Right lobe of liver (tissue), 6 donors: ENCODE data around the gene PRPF38B. TPM values are rescaled to one million over a fixed set of nuclear protein-coding genes. Genes with fewer than 3 reads are reported as not detected.

Experiments used
- ATAC-seq, 4 donors: fragments of 200-7000 bp; cut with Tn5 transposase; one replicate each; pipeline ENCODE4 v1.9.1; 2020; ENCODE audit warnings: mild to moderate bottlenecking in 4 of 4, moderate library complexity in 4 of 4
- DNase-seq, 3 donors: peaks; one replicate each; pipeline ENCODE4 v3.0.0-alpha.2; 2020
- H3K27ac ChIP-seq, 3 donors: fragments of 200-600 bp; one replicate each; pipeline ENCODE4 v1.8.0; 2022
- H3K27me3 ChIP-seq, 2 donors: fragments of 200-600 bp; one replicate each; pipeline ENCODE4 v1.8.0; 2022
- H3K36me3 ChIP-seq, 4 donors: fragments of 200-600 bp; sonication (generic) in 1 of 4; one replicate each; pipeline versions ENCODE4 v1.5.1 to v1.8.0; 2017 to 2022; ENCODE audit warnings: control low read depth in 1 of 4
- H3K4me1 ChIP-seq, 4 donors: fragments of 200-600 bp; sonication (generic) in 1 of 4; one replicate each; pipeline versions ENCODE4 v1.5.1 to v1.8.0; 2017 to 2022; ENCODE audit warnings: control low read depth in 1 of 4
- H3K4me3 ChIP-seq, 3 donors: fragments of 200-600 bp; one replicate each; pipeline ENCODE4 v1.8.0; 2022
- H3K9me3 ChIP-seq, 4 donors: fragments of 200-600 bp; sonication (generic) in 1 of 4; one replicate each; pipeline versions ENCODE4 v1.5.1 to v1.8.0; 2017 to 2022; ENCODE audit warnings: control low read depth in 1 of 4
- POLR2A ChIP-seq: fragments of 450-650 bp; IDR thresholded peaks from one replicate; pipeline ENCODE4 v1.6.1; 2017; ENCODE audit warnings: antibody characterized with exemption, mild to moderate bottlenecking
- WGBS: methylation state at CpG from one replicate; pipeline ENCODE4 v1.1.6; 2018; ENCODE audit warnings: low coverage, low lambda C conversion rate; ENCODE audit not compliant: insufficient coverage; ENCODE audit errors: missing lambda C conversion rate; 5-methylcytosine and 5-hydroxymethylcytosine counted together
- intact Hi-C, 2 donors: fragments of 100-400 bp; cut with DNase I; formaldehyde crosslinking; loops; one replicate each; pipeline versions ENCODE4 v1.11.2 to v1.14.1; 2022
- total RNA-seq, 6 experiments: library from RNA; depleted of rRNA in 2 of 6; stranded (reverse); fragments of >200 nt in 2 of 6; fragmentation: NEBNext Ultra II Directional in 3 of 6; extraction: Animal tissue kit (Norgen Biotek cat#: 25700) in 3 of 6; gene quantifications; one replicate each; pipeline versions ENCODE4 v1.1.0 to v1.2.4, GENCODE V29; 2016 to 2023
- TF ChIP-seq, protein P1 (sequence below), 4 donors: fragments of 200-600 bp in 3 of 4; fragments of 450-650 bp in 1 of 4; IDR thresholded peaks; one replicate each; pipeline versions ENCODE4 v1.5.1 to v1.8.0; 2016 to 2022; ENCODE audit warnings: antibody characterized with exemption in 4 of 4, mild to moderate bottlenecking in 2 of 4
- donor health status: DM: no; HTN: yes; CAD: no.
- donor health status: DM: no; HTN: no; CAD: no.
- donor health status: DM: no; HTN: no; CAD: no.
- donor health status: DM: no; HTN: yes; CAD: no.
- donor health status: DM: no; HTN: yes; CAD: no.

PRPF38B gene
- total RNA-seq, 6 experiments from 2014 or later = 8.6 to 20.3 (median 12.6) TPM

- no peak for DNase-seq
- no peaks in the 10 kb centered on the region for H3K27me3 ChIP-seq
- intact Hi-C loops = no loop called here
- TF ChIP-seq, protein P1, sequence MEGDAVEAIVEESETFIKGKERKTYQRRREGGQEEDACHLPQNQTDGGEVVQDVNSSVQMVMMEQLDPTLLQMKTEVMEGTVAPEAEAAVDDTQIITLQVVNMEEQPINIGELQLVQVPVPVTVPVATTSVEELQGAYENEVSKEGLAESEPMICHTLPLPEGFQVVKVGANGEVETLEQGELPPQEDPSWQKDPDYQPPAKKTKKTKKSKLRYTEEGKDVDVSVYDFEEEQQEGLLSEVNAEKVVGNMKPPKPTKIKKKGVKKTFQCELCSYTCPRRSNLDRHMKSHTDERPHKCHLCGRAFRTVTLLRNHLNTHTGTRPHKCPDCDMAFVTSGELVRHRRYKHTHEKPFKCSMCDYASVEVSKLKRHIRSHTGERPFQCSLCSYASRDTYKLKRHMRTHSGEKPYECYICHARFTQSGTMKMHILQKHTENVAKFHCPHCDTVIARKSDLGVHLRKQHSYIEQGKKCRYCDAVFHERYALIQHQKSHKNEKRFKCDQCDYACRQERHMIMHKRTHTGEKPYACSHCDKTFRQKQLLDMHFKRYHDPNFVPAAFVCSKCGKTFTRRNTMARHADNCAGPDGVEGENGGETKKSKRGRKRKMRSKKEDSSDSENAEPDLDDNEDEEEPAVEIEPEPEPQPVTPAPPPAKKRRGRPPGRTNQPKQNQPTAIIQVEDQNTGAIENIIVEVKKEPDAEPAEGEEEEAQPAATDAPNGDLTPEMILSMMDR (IDR thresholded peaks at IDR 0.05) = no peak
- no peak for TF ChIP-seq POLR2A
- H3K4me3 ChIP-seq = peak overlapping the region in 1 of 3 donors; percentile 85
- peaks cover 0 to 5% (median 2%) of the 10 kb centered on the region in 4 donors for H3K4me1 ChIP-seq
- no peak for ATAC-seq
- no peaks in the 10 kb centered on the region for H3K9me3 ChIP-seq
- peak overlapping the region in 2 of 3 donors; percentile 94 to 98 for H3K27ac ChIP-seq
- 44% methylated on average over 3 of the region's 3 CpGs for WGBS
- H3K36me3 ChIP-seq = no peaks in the 10 kb centered on the region
These were observed 53.9 kb downstream of the PRPF38B start for GRCh38 chr1:108745980-108746381.

DNA sequence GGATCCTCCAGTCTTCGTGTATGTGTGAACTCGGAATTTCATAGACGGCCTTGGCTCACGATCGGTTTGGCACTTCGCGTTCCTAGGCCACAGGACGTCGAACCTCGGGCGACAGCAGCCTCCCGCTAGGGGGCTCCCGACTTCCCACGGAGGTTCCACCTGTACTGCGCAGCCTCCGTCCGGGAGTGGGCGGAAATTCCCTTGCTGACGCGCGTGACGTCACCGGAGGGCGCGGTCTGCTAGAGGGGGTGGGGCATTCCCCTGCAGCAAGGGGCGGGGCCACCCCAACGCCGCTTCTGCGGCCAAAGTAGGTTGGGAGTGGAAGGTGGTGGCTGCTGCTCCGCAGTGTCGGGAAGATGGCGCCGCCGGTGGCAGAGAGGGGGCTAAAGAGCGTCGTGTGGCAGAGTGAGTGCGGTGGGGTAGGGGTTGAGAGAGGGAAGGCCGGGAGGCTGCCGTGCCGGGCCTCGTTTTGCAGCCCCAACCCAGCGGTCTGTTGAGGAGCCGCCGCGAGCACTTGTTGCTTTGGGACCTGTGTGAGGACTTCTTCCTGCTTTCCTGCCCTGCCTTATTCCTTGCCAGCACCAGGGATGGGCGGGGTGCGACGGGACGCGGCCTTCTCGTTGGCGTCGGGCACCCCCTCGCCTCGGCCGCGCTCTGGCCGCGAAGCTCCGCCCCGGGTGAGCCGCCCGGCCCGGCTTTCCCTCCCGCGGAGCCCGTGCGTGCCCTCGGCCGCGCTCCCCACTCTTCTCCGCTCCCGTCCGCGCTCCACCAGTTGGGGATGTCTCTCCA, 54.5 kb downstream of the PRPF38B start, which contains the start of gene STXBP3:
TSS of gene STXBP3 (plus strand) at position 293 of the 789 bp plus-strand sequence. CDS start at position 357, 64 bp downstream.
- H3K27me3 ChIP-seq = no peaks in the 10 kb centered on the region
- no peaks in the 10 kb centered on the region for H3K36me3 ChIP-seq
- DNase-seq (peak; percentile 100), ATAC-seq (peak; percentile 96 to 98 (median 96))
- intact Hi-C loops = no loop called here
- H3K4me1 ChIP-seq = peaks cover 0 to 5% (median 2%) of the 10 kb centered on the region in 4 donors
- TF ChIP-seq POLR2A = peak; percentile 98
- TF ChIP-seq, protein P1 (IDR thresholded peaks at IDR 0.05) = peak; percentile 92 to 98 (median 94)
- H3K9me3 ChIP-seq = no peaks in the 10 kb centered on the region
- peak within 1 kb of the TSS; percentile 72 to 85 (median 84) for H3K4me3 ChIP-seq
- WGBS = 1% methylated on average over 22 of the region's 75 CpGs
- peak within 1 kb of the TSS; percentile 85 to 98 (median 94) for H3K27ac ChIP-seq

DNA sequence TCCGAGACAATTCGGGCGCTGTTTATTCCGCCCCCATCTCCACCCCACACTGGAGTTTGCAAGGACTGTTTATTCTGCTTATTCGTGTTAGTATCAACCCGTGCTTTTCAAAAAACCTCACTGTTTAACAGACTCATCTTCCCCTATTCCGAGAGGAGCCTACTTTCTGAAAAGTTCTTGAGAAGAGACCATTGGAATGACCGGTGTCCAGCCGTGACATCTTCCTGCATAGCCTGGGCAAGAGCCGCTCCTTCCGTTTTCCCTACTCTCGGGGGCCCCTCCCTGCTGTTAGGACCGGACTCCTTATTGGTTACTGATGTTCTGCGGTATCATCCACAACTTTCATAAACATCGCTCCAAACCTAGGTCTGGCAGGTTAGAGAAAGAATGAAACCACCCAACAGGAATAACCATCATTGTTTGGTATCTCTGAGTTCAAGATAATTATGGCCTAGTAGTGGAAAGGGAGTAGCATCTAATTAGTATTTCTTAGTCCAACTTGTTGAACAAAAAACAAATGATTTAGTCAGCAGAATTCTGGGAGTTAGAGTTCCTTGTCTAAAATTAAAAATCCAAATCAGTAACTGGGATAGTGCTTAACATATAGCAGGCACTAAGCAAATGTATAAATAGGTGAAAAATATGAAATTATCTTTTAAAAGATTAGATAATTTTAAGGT, 55.2 kb downstream of the PRPF38B start:
- intact Hi-C loops = no loop called here
- 0% methylated on average over 15 of the region's 15 CpGs for WGBS

GRCh38 chr1:108747898-108748297, 55.8 kb downstream of the PRPF38B start:
- H3K27ac ChIP-seq = no peak overlapping the region
- H3K9me3 ChIP-seq = no peaks in the 10 kb centered on the region
- H3K4me3 ChIP-seq = peak overlapping the region in 2 of 3 donors; percentile 72 to 85
- H3K27me3 ChIP-seq = no peaks in the 10 kb centered on the region
- intact Hi-C loops = no loop called here
- TF ChIP-seq, protein P1 (IDR thresholded peaks at IDR 0.05) = no peak
- TF ChIP-seq POLR2A = no peak
- WGBS = 68% methylated on average over 3 of the region's 3 CpGs
- no peak for DNase-seq
- H3K4me1 ChIP-seq = peaks cover 0 to 5% (median 2%) of the 10 kb centered on the region in 4 donors
- peaks cover 0 to 9% (median 0%) of the 10 kb centered on the region in 4 donors for H3K36me3 ChIP-seq
- ATAC-seq = no peak

More for the DNA sequence above, 55.2 kb downstream of the PRPF38B start:
- Histone ChIP-seq H3K4me1 (peaks cover 0 to 5% (median 2%) of the 10 kb centered on the region in 4 donors), H3K27ac (peak overlapping the region; percentile 85 to 98 (median 94)), H3K36me3 (peaks cover 0 to 4% (median 0%) of the 10 kb centered on the region in 4 donors), H3K9me3 (no peaks in the 10 kb centered on the region), H3K4me3 (peak overlapping the region; percentile 72 to 85 (median 84)), H3K27me3 (no peaks in the 10 kb centered on the region)
- ATAC-seq (peak; percentile 54 to 65 (median 63)), DNase-seq (peak; percentile 71 to 75 (median 74))
- no peak for TF ChIP-seq POLR2A
